ENCODE data around the gene PRKCA. TPM values are rescaled to one million over a fixed set of nuclear protein-coding genes. Genes with fewer than 3 reads are reported as not detected.

Gene PRKCA
- total RNA-seq, 4 donors from 2014 or later = 26.0 to 89.0 (median 32.8) TPM

DNA sequence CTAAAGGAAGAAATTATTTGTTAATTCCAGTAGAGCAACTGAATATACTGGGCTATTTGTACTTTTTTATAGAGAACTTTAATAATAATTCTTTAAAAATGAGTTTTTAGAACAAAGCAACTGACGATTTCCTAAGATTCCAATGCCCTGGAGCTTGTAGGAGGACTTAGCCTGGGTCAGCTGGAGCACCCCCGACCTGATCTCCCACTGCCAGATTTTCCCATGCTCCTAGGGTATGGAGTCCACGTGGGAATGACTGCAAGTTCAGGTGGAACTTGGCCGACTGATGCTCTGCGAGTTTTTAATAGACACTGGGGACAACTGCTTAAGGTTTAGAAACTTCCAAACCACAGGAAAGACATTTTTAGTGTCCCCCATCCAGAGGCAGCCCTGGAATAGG lies 507.0 kb downstream of the PRKCA start:
- Histone ChIP-seq H3K27me3 (peaks cover 4% of the 10 kb centered on the region), H3K4me3 (no peak overlapping the region), H3K36me3 (peaks cover 0 to 13% of the 10 kb centered on the region in 2 donors), H3K4me1 (no peaks in the 10 kb centered on the region), H3K27ac (no peak overlapping the region), H3K9me3 (no peaks in the 10 kb centered on the region)
- 76 to 92% methylated on average over 5 of the region's 5 CpGs for WGBS, 2 donors (ENCODE audit: low coverage in 1 of 2)
- ATAC-seq = no peak
- TF ChIP-seq, protein P1, sequence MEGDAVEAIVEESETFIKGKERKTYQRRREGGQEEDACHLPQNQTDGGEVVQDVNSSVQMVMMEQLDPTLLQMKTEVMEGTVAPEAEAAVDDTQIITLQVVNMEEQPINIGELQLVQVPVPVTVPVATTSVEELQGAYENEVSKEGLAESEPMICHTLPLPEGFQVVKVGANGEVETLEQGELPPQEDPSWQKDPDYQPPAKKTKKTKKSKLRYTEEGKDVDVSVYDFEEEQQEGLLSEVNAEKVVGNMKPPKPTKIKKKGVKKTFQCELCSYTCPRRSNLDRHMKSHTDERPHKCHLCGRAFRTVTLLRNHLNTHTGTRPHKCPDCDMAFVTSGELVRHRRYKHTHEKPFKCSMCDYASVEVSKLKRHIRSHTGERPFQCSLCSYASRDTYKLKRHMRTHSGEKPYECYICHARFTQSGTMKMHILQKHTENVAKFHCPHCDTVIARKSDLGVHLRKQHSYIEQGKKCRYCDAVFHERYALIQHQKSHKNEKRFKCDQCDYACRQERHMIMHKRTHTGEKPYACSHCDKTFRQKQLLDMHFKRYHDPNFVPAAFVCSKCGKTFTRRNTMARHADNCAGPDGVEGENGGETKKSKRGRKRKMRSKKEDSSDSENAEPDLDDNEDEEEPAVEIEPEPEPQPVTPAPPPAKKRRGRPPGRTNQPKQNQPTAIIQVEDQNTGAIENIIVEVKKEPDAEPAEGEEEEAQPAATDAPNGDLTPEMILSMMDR (IDR thresholded peaks at IDR 0.05) = no peak
- TF ChIP-seq POLR2AphosphoS5 (IDR thresholded peaks at IDR 0.05) = no peak
- no peak for TF ChIP-seq POLR2A (IDR thresholded peaks at IDR 0.05)
- no peak for TF ChIP-seq EP300 (IDR thresholded peaks at IDR 0.05)

DNA sequence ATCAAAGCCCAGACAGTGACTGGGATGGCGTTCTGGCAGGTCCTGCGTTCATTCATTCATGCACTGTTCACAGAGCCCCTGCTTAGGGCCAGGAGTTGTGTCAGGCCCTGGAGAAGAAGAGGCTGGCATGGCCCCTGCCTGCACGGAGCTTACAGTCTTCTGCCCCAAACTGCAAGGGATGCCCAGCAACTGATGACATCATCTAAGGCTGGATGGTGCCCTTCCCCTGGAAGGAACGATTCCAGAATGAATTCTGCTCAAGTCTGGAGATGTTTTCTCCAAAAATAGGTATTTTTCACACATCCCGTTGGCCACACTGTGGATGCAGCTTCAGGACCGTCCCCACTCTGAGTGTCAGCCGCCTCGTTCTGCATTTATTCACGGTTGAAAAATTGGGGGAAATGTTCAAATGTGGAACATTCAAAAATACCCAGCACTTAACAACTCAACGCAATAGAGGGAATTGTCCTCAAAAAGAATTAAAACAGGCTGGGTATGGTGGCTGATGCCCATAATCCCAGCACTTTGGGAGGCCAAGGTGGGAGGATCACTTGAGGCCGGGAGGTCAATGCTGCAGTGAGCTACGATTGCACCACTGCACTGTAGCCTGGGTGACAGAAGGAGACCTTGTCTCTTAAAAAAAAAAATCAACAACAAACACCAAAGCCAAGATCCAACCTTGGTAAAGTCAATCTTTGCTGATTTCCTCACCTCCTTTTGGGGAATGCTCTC lies 508.7 kb downstream of the PRKCA start:
- WGBS, 2 donors (ENCODE audit: low coverage in 1 of 2) = 88 to 93% methylated on average over 2 to 9 of the region's 12 CpGs
- Histone ChIP-seq H3K4me1 (no peaks in the 10 kb centered on the region), H3K9me3 (no peaks in the 10 kb centered on the region), H3K27ac (no peak overlapping the region), H3K4me3 (no peak overlapping the region), H3K36me3 (peaks cover 0 to 3% of the 10 kb centered on the region in 2 donors), H3K27me3 (peaks cover 13% of the 10 kb centered on the region)
- TF ChIP-seq EP300 (IDR thresholded peaks at IDR 0.05) (no peak), POLR2AphosphoS5 (IDR thresholded peaks at IDR 0.05) (no peak), POLR2A (IDR thresholded peaks at IDR 0.05) (no peak)
- TF ChIP-seq, protein P1 (IDR thresholded peaks at IDR 0.05) = no peak
- no peak for ATAC-seq

DNA sequence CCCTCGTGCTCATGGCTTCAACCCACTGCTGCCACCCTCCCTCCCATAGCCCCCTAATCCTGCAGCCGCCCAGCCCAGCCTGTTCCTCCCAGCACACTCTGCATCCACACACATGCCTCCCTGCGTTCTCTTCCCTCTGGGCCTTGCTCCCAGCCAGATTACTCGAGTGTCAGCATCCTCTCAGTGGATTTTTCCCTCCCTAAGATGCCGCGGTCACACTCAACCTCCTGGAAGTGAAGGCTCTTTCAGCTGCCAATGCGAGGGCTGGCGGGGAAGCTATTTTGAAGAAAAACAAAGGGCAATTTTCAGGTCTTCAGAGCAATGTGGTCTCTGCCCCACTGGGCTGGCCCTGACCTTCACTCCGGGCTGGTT lies 509.3 kb downstream of the PRKCA start:
- no peaks in the 10 kb centered on the region for H3K9me3 ChIP-seq
- ATAC-seq = no peak
- no peak for TF ChIP-seq EP300 (IDR thresholded peaks at IDR 0.05)
- H3K27ac ChIP-seq = no peak overlapping the region
- H3K36me3 ChIP-seq = no peaks in the 10 kb centered on the region
- H3K4me3 ChIP-seq = no peak overlapping the region
- H3K27me3 ChIP-seq = peaks cover 13% of the 10 kb centered on the region
- H3K4me1 ChIP-seq = no peaks in the 10 kb centered on the region
- 67 to 74% methylated on average over 2 to 3 of the region's 9 CpGs for WGBS, 2 donors (ENCODE audit: low coverage in 1 of 2)

DNA sequence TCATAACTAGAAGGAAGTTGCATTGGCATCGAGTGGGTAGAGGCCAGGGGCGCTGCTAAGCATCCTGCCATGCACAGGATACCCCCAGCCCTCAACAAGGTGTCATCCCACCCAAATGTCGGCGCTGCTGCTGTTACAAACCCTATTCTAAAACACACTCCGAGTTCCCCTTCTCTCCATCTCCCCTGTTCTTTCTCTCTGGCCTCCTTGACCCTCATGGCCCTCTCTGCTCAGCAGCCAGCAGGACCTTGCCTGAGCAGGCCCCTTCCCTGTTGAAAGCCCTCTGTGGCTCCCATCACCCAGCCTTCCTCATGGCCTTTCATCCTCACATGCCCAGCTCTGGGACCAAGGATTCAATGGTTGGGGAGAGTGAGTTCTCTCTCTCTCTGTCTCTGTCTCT lies 510.2 kb downstream of the PRKCA start:
- Histone ChIP-seq H3K36me3 (no peaks in the 10 kb centered on the region), H3K9me3 (peaks cover 0 to 4% (median 0%) of the 10 kb centered on the region in 3 donors), H3K4me3 (no peak overlapping the region), H3K4me1 (no peaks in the 10 kb centered on the region), H3K27ac (no peak overlapping the region), H3K27me3 (peaks cover 17% of the 10 kb centered on the region)
- WGBS, 2 donors (ENCODE audit: low coverage in 1 of 2) = 60 to 94% methylated on average over 1 to 3 of the region's 5 CpGs
- no peak for TF ChIP-seq POLR2AphosphoS5 (IDR thresholded peaks at IDR 0.05)
- TF ChIP-seq EP300 (IDR thresholded peaks at IDR 0.05) = no peak
- no peak for ATAC-seq

DNA sequence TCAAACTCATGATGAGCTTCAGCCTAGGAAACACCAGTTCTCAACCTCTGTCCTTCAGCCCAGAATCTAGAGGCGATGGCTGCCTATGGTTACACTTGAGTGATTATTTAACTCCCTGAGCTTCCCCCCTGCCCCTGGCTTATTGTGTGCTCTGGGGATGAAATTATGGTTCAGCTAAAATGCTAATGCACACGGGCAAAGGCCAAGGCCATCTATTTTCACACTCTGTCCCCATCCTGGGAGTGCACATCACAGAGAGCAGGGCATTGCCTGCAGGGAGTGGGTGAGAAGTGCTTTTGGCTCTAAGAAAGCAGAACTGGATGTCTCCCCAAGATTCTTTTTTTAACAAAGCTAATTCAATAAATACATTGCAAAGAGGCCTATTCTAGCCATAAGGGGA lies 510.9 kb downstream of the PRKCA start:
- ATAC-seq = no peak
- H3K36me3 ChIP-seq = no peaks in the 10 kb centered on the region
- H3K27ac ChIP-seq = no peak overlapping the region
- WGBS, 2 donors (ENCODE audit: low coverage in 1 of 2) = 63% methylated on average over 1 of the region's 2 CpGs; no CpG with 5 or more reads in 1 of the 2 donors
- H3K27me3 ChIP-seq = peaks cover 24% of the 10 kb centered on the region
- no peak overlapping the region for H3K4me3 ChIP-seq
- H3K4me1 ChIP-seq = no peaks in the 10 kb centered on the region
- H3K9me3 ChIP-seq = peaks cover 0 to 12% (median 0%) of the 10 kb centered on the region in 3 donors
- TF ChIP-seq EP300 (IDR thresholded peaks at IDR 0.05) = no peak

DNA sequence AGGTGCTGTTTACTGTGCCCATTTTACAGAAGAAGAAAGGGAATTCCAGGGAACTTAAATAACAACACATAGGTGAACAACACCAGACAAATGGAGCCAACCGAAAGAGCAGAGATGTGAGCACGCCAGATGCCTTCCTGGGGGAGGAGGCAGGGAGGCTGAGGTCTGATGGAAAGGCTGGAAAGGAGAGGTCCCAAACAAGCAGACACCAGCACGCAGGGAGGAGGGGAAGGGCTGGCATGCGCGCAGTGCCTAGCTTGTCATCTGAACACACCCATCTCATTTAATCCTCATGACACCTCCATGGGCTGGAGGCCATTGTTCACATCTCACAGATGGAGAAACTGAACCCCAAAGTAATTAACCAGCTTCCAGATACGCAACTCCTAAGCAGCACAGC lies 511.6 kb downstream of the PRKCA start:
- H3K4me3 ChIP-seq = no peak overlapping the region
- no peak for ATAC-seq
- H3K36me3 ChIP-seq = no peaks in the 10 kb centered on the region
- H3K9me3 ChIP-seq = peaks cover 0 to 14% (median 0%) of the 10 kb centered on the region in 3 donors
- no peaks in the 10 kb centered on the region for H3K4me1 ChIP-seq
- peaks cover 27% of the 10 kb centered on the region for H3K27me3 ChIP-seq
- H3K27ac ChIP-seq = no peak overlapping the region
- 98 to 100% methylated on average over 1 to 5 of the region's 6 CpGs for WGBS, 2 donors (ENCODE audit: low coverage in 1 of 2)
- TF ChIP-seq, protein P1 (IDR thresholded peaks at IDR 0.05) = no peak
- TF ChIP-seq POLR2A (IDR thresholded peaks at IDR 0.05) = no peak
- no peak for TF ChIP-seq POLR2AphosphoS5 (IDR thresholded peaks at IDR 0.05)

Measured in gastroesophageal sphincter (tissue), 4 donors.